H1 (cell line): ENCODE measurements around the gene ACTR1A. TPM values are rescaled to one million over a fixed set of nuclear protein-coding genes. Genes with fewer than 3 reads are reported as not detected.

Source experiments
- CBX5 ChIP-seq: fragments of 300-800, 300-1000 bp; sonication (generic); IDR thresholded peaks from 2 replicates; pipeline ENCODE4 v1.7.1; 2016; ENCODE audit warnings: antibody characterized with exemption, low read length, low read depth
- CHD1 ChIP-seq: IDR thresholded peaks from 2 replicates; pipeline ENCODE4 v1.6.1; 2012; ENCODE audit warnings: low read depth, low read length, improper control_type of control experiment
- CHD7 ChIP-seq: fragments of 300-600 bp; sonication (generic); IDR thresholded peaks from 2 replicates; pipeline ENCODE4 v1.7.1; 2012; ENCODE audit warnings: low read length, moderate library complexity, mild to moderate bottlenecking, inconsistent platforms; ENCODE audit not compliant: insufficient replicate concordance
- PHF8 ChIP-seq: fragments of 200-600 bp; sonication (generic); conservative IDR thresholded peaks from 2 replicates; pipeline ENCODE4 v1.7.1; 2012; ENCODE audit warnings: low read depth, mild to moderate bottlenecking, inconsistent platforms, low read length, moderate library complexity
- RBBP5 ChIP-seq: IDR thresholded peaks from 2 replicates; pipeline ENCODE4 v1.7.1; 2012; ENCODE audit warnings: low read depth, mild to moderate bottlenecking, inconsistent platforms, low read length, moderate library complexity, borderline replicate concordance
- RNF2 ChIP-seq: fragments of 200-900, 300-1000 bp; sonication (generic); IDR thresholded peaks from 2 replicates; pipeline ENCODE4 v1.7.1; 2016; ENCODE audit warnings: borderline replicate concordance, low read depth, mild to moderate bottlenecking, antibody characterized with exemption, low read length; ENCODE audit not compliant: poor library complexity, severe bottlenecking; ENCODE audit errors: missing control alignments
- SP1 ChIP-seq: IDR thresholded peaks from 2 replicates; pipeline ENCODE4 v1.6.1; 2011; ENCODE audit warnings: low read depth, low read length
- TBP ChIP-seq: IDR thresholded peaks from 2 replicates; pipeline ENCODE4 v1.6.1; 2011; ENCODE audit warnings: low read depth, low read length, improper control_type of control experiment
- polyA plus RNA-seq, 7 experiments: library from polyadenylated mRNA; depleted of rRNA in 3 of 7; stranded (reverse) in 5 of 7; unstranded in 2 of 7; fragments of >200 nt in 5 of 7; fragments of 200-250 nt in 2 of 7; gene quantifications; 1 replicate in 5 of 7; 2 replicates in 1 of 7; 4 replicates in 1 of 7; pipeline versions ENCODE4 v1.2.1 to v1.2.3, GENCODE V29; 2011 to 2013; ENCODE audit warnings: missing spikeins in 2 of 7, mixed read lengths in 2 of 7
- total RNA-seq: library from RNA; stranded (reverse); fragmentation: NEBNext Ultra II Directional; extraction: Animal tissue kit (Norgen Biotek cat#: 25700); gene quantifications from 2 replicates; pipeline ENCODE4 v1.2.1, GENCODE V29; 2021

Gene ACTR1A
- total and polyA plus RNA-seq, 2 of the 8 experiments (the other 6 are each of a cell fraction or from before 2014, with no cell fraction given), result 78.6 to 86.3 TPM

DNA sequence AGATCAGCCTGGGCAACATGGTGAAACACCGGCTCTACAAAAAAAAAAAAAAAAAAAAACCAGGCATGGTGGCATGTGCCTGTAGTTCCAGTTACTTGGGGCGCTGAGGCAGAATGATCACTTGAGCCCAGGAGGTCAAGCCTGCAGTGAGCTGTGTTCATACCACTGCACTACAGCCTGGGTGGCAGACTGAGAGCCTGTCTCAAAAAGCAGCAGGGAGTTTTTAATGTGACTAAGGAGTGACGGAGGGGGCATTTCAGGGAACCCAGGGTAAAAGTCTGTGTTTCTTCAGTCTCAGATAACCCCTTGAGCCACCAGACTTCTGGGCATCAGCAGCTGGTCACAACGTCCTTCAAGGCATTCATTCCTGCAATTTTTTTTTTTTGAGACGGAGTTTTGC lies 49.0 kb downstream of the ACTR1A start (continued):
- TF ChIP-seq CHD7, result no peak
- no peak for TF ChIP-seq CHD1
- TF ChIP-seq RNF2, result no peak
- no peak for TF ChIP-seq PHF8
- no peak for TF ChIP-seq CBX5
- no peak for TF ChIP-seq RBBP5
- no peak for TF ChIP-seq SP1
- no peak for TF ChIP-seq TBP
- TF ChIP-seq, all 59 proteins: peak for 0
